Loucy (cell line): Measurements from ENCODE around the gene SAP30BP.

Source experiments
- H2AFZ ChIP-seq: fragments of 200-600 bp; sonication (generic); 2 replicates; pipeline ENCODE4 v1.6.0; 2016; ENCODE audit warnings: antibody characterized with exemption, mild to moderate bottlenecking, low read length, moderate library complexity
- H3F3A ChIP-seq: fragments of 200-600 bp; 2 replicates; pipeline ENCODE4 v1.6.0; 2016; ENCODE audit warnings: antibody characterized with exemption, low read depth, mild to moderate bottlenecking
- H3K27me3 ChIP-seq: fragments of 200-600 bp; sonication (generic); 2 replicates; pipeline ENCODE4 v1.6.1; 2014; ENCODE audit warnings: low read length, mild to moderate bottlenecking; ENCODE audit not compliant: insufficient read depth, poor library complexity, severe bottlenecking
- H3K36me3 ChIP-seq: fragments of 200-600 bp; sonication (generic); 2 replicates; pipeline ENCODE4 v1.6.1; 2016; ENCODE audit warnings: low read length; ENCODE audit not compliant: insufficient read depth
- H3K4me1 ChIP-seq: fragments of 200-600 bp; sonication (generic); 2 replicates; pipeline ENCODE4 v1.5.1; 2014; ENCODE audit warnings: low read length, mild to moderate bottlenecking; ENCODE audit not compliant: insufficient read depth, poor library complexity, severe bottlenecking
- H3K4me2 ChIP-seq: fragments of 200-600 bp; sonication (generic); 2 replicates; pipeline ENCODE4 v1.6.0; 2014; ENCODE audit warnings: antibody characterized with exemption, low read length, low read depth, mild to moderate bottlenecking; ENCODE audit not compliant: poor library complexity, severe bottlenecking
- H3K4me3 ChIP-seq: fragments of 200-600 bp; sonication (generic); 2 replicates; pipeline ENCODE4 v1.5.1; 2014; ENCODE audit warnings: low read length, mild to moderate bottlenecking, mixed read lengths; ENCODE audit not compliant: poor library complexity, severe bottlenecking
- H3K79me2 ChIP-seq: fragments of 200-600 bp; sonication (generic); 2 replicates; pipeline ENCODE4 v1.6.1; 2014; ENCODE audit warnings: low read length; ENCODE audit not compliant: insufficient read depth
- H3K9ac ChIP-seq: fragments of 200-600 bp; sonication (generic); 2 replicates; pipeline ENCODE4 v1.6.0; 2014; ENCODE audit warnings: mild to moderate bottlenecking, low read depth, low read length, moderate library complexity; ENCODE audit not compliant: poor library complexity, severe bottlenecking
- H3K9me2 ChIP-seq: fragments of 200-600 bp; sonication (generic); replicated peaks from 2 replicates; pipeline ENCODE4 v1.6.1; 2016; ENCODE audit warnings: low read depth, low read length, mixed read lengths
- H3K9me3 ChIP-seq: fragments of 200-600 bp; sonication (generic); 2 replicates; pipeline ENCODE4 v1.6.1; 2014; ENCODE audit warnings: mild to moderate bottlenecking, antibody characterized with exemption, low read length, low read depth; ENCODE audit not compliant: insufficient read depth
- H4K20me1 ChIP-seq: fragments of 200-600 bp; sonication (generic); 2 replicates; pipeline ENCODE4 v1.6.0; 2014; ENCODE audit warnings: antibody characterized with exemption, low read length, mild to moderate bottlenecking; ENCODE audit not compliant: insufficient read depth, poor library complexity, severe bottlenecking
- CTCF ChIP-seq: fragments of 200-600 bp; sonication (generic); conservative IDR thresholded peaks from 2 replicates; pipeline ENCODE4 v1.5.1; 2014; ENCODE audit warnings: mild to moderate bottlenecking, antibody characterized with exemption, low read length
- EZH2phosphoT487 ChIP-seq: fragments of 200-600 bp; IDR thresholded peaks from 2 replicates; pipeline ENCODE4 v1.6.1; 2018; ENCODE audit warnings: antibody characterized with exemption, mild to moderate bottlenecking, moderate library complexity, borderline replicate concordance

SAP30BP gene

DNA sequence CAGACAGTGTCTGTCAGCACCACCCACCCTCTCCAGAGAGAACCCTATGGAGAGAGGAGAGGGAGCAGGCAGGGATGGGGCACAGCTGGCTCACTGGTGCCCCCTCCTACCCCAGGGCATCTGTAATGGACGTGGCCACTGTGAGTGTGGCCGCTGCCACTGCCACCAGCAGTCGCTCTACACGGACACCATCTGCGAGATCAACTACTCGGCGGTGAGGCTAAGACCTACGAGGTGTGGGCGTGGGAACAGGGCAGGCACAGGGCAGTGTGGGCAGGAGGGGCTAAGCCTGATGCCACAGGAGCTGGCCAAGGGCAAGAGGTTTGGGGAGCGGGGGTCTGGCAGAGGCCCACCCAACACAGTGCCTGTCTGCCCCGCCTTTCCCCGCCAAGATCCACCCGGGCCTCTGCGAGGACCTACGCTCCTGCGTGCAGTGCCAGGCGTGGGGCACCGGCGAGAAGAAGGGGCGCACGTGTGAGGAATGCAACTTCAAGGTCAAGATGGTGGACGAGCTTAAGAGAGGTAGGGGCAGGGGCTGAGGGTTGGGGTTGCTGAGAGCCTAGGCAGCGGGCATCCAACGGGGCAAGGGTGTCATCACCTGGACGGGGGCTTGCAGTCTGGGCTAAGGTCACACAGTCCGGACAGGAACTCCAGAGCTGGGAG is 69.2 kb downstream of the SAP30BP start:
- Histone ChIP-seq H3K9ac (no peak overlapping the region), H3K9me2 (no peaks in the 10 kb centered on the region), H3K9me3 (no peaks in the 10 kb centered on the region), H3K4me3 (no peak overlapping the region), H4K20me1 (no peaks in the 10 kb centered on the region), H3K36me3 (no peaks in the 10 kb centered on the region), H3F3A (no peaks in the 10 kb centered on the region), H3K4me1 (no peaks in the 10 kb centered on the region), H3K4me2 (no peak overlapping the region), H3K27me3 (no peaks in the 10 kb centered on the region), H2AFZ (no peak overlapping the region), H3K79me2 (no peaks in the 10 kb centered on the region)
- TF ChIP-seq EZH2phosphoT487 = no peak
- TF ChIP-seq CTCF = no peak

DNA sequence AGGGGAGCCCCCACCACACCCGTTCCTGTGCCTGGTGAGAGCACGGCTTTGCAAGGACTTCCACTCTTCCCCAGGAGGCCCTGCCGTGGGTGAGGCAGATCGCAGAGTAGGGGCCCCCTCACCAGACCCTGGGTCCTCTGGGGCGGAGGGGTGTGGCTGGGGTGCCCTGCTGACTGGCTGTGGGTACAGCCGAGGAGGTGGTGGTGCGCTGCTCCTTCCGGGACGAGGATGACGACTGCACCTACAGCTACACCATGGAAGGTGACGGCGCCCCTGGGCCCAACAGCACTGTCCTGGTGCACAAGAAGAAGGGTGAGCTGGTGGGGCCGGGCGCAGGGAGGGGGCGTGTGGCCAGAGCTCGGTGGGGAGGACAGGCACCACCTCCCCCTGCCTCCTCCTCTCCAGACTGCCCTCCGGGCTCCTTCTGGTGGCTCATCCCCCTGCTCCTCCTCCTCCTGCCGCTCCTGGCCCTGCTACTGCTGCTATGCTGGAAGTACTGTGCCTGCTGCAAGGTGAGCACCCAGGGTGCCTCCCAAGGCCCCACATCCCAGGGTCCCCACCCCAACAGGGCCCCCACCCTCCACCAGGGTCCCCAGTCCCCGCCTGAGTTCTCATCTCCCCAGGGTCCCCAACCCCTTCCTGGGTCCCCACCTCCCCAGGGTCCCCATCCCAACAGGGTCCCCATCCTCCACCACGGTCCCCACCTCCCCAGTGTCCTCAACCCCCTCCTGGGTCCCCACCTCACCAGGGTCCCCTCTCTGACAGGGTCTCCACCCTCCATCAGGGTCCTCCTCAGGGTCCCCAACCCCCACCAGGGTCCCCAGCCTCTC is 70.2 kb downstream of the SAP30BP start:
- Histone ChIP-seq H3K27me3 (no peaks in the 10 kb centered on the region), H2AFZ (no peak overlapping the region), H3K79me2 (no peaks in the 10 kb centered on the region), H3K4me2 (no peak overlapping the region), H3F3A (no peaks in the 10 kb centered on the region), H3K36me3 (no peaks in the 10 kb centered on the region), H3K9ac (no peak overlapping the region), H3K9me2 (no peaks in the 10 kb centered on the region), H4K20me1 (no peaks in the 10 kb centered on the region), H3K4me1 (no peaks in the 10 kb centered on the region), H3K4me3 (no peak overlapping the region), H3K9me3 (no peaks in the 10 kb centered on the region)
- TF ChIP-seq CTCF (no peak), EZH2phosphoT487 (no peak)

DNA sequence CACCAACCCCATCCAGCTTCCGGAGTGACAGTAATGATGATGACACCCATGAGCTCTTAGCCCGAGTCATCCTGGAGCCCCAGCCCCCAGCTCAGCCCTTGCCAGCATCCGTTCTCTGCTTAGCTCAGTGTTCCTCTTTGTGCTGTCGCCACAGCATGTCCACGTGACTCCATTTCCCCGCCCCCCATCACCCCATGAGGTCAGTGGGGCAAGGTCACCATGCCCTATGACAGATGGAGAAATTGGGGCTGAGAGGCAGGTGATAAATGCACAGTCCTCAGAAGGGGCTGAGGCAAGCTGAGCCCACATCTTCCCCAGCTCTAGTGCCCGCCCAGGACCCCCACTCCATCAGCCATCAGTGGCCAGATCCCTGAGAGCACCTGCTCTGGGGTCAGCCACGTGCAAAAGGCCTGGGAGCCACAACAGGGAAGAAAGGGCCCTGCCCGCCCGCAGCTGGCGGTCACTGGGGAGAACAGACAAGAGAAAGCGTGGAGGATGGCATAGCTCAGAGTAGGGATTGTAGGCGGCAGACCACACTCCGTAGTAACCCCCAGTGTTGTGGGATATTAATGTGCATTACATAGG is 71.2 kb downstream of the SAP30BP start:
- Histone ChIP-seq H3K79me2 (no peaks in the 10 kb centered on the region), H3K4me2 (no peak overlapping the region), H3K27me3 (no peaks in the 10 kb centered on the region), H3K9me3 (no peaks in the 10 kb centered on the region), H3K4me1 (no peaks in the 10 kb centered on the region), H2AFZ (no peak overlapping the region), H3K36me3 (no peaks in the 10 kb centered on the region), H4K20me1 (no peaks in the 10 kb centered on the region), H3F3A (no peaks in the 10 kb centered on the region), H3K9me2 (no peaks in the 10 kb centered on the region), H3K4me3 (no peak overlapping the region), H3K9ac (no peak overlapping the region)
- TF ChIP-seq EZH2phosphoT487 (no peak), CTCF (no peak)
